ENCODE measurements around the gene C13orf46.

Gene C13orf46

DNA sequence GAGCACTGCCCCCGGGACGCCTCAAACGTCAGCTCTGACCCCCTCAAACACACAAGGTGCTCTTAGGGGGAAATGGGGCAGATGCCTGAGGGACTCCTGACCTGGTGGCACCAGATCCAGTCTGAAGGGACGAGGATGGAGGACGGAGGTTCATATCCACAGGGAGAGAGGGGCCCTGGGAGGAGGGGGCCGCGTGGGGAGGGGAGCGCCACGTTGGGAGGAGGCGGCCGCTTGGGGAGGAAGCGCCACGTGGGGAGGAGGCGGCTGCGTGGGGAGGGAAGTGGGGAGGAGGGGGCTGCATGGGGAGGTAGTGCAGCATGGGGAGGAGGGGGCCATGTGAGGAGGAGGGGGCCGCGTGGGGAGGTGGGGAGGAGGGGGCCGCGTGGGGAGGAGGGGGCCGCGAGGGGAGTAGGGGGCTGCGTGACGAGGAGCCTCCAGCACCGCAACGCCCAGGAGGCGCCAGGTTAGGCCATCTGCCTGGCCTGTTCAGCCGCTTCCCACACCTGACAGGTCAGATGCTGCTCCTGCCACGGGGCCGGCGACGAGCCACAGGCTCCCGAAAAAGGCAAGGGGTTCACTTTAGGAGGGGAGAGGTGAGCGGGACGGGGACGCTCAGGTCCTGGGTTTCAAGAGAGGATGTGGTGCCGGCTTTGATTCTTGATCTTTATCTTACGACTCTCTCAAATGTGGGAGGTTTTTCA, 36.7 kb upstream of the C13orf46 start:
- DNase-seq (ENCODE audit: low spot score) = no peak
- no peak for FAIRE-seq

- FAIRE-seq (no peak), DNase-seq (ENCODE audit: low spot score) (no peak)
Observed at GRCh38 chr13:114009590-114010400, 35.9 kb upstream of the C13orf46 start.

GRCh38 chr13:114008964-114009589, 35.2 kb upstream of the C13orf46 start:
- DNase-seq (ENCODE audit: low spot score) = no peak
- no peak for FAIRE-seq

GRCh38 chr13:114007566-114007965, 33.7 kb upstream of the C13orf46 start:
- no peak for DNase-seq (ENCODE audit: low spot score)
- FAIRE-seq = no peak

- FAIRE-seq (no peak), DNase-seq (ENCODE audit: low spot score) (no peak)
Observed at GRCh38 chr13:114005206-114005724, 31.4 kb upstream of the C13orf46 start.

GRCh38 chr13:114004420-114005205, 30.7 kb upstream of the C13orf46 start:
- FAIRE-seq = no peak
- DNase-seq (ENCODE audit: low spot score) = no peak

GRCh38 chr13:114002771-114003321, 29.0 kb upstream of the C13orf46 start:
- no peak for FAIRE-seq
- no peak for DNase-seq (ENCODE audit: low spot score)

DNA sequence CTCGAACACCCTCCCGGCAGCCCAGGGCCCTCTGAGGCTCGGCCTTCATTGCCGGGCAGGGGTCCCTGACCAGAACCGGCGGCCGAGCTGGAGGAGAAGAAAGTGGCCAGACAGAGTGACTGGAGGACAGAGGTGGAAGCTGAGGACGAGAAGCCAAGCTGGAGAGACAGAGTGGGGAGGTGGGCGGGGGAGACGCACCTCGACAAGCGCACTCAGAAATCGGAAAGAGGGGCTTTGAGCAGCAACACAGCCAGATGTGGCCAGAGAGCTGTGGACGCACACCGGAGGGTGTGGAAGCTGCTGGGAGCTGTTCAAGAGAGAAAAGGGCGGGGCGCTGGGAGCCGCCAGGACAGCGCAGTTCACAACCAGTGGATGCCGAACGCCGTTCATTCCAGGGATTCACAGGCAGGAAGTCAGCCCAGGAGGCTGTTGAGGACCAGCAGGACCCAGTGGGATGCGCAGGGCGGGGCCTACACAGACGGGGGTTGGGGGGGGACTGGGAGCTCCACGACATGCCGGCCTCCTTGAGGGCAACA, 28.2 kb upstream of the C13orf46 start:
- FAIRE-seq (no peak), DNase-seq (ENCODE audit: low spot score) (no peak)

DNA sequence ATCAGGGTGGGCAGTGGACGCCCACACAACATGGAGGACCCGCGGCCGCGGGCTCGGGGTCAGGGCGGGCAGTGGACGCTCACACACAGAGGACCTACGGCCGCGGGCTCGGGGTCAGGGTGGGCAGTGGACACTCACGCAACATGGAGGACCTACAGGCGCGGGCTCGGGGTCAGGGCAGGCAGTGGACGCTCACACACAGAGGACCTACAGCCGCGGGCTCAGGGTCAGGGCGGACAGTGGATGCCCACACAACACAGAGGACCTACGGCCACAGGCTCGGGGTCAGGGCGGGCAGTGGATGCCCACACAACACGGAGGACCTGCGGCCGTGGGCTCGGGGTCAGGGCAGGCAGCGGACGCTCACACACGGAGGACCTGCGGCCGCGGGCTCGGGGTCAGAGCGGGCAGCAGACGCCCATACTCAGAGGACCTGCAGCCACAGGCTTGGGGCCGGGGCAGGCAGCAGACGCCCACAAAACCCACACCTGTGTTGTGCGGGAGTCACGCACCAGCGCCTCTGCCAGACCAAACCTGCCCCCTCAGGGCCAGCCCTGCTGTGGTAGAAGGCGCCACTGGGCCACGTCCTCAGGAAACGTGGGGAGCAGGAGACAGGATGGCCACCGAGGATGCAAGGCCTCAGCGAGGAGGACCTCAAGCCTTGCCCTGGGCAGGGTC, 27.6 kb upstream of the C13orf46 start:
- FAIRE-seq (no peak), DNase-seq (ENCODE audit: low spot score) (no peak)

- FAIRE-seq (no peak), DNase-seq (ENCODE audit: low spot score) (no peak)
Observed at GRCh38 chr13:114000151-114001040, 26.5 kb upstream of the C13orf46 start.

GRCh38 chr13:113999618-113999910, 25.7 kb upstream of the C13orf46 start:
- no peak for FAIRE-seq
- no peak for DNase-seq (ENCODE audit: low spot score)

- no peak for DNase-seq (ENCODE audit: low spot score)
- FAIRE-seq = peak; percentile 50
Observed at GRCh38 chr13:113998781-113999617, 25.1 kb upstream of the C13orf46 start.

- no peak for DNase-seq (ENCODE audit: low spot score)
- FAIRE-seq = no peak
Observed at GRCh38 chr13:113997845-113998751, 24.2 kb upstream of the C13orf46 start.

GRCh38 chr13:113996912-113997745, 23.3 kb upstream of the C13orf46 start:
- no peak for DNase-seq (ENCODE audit: low spot score)
- FAIRE-seq = no peak

DNA sequence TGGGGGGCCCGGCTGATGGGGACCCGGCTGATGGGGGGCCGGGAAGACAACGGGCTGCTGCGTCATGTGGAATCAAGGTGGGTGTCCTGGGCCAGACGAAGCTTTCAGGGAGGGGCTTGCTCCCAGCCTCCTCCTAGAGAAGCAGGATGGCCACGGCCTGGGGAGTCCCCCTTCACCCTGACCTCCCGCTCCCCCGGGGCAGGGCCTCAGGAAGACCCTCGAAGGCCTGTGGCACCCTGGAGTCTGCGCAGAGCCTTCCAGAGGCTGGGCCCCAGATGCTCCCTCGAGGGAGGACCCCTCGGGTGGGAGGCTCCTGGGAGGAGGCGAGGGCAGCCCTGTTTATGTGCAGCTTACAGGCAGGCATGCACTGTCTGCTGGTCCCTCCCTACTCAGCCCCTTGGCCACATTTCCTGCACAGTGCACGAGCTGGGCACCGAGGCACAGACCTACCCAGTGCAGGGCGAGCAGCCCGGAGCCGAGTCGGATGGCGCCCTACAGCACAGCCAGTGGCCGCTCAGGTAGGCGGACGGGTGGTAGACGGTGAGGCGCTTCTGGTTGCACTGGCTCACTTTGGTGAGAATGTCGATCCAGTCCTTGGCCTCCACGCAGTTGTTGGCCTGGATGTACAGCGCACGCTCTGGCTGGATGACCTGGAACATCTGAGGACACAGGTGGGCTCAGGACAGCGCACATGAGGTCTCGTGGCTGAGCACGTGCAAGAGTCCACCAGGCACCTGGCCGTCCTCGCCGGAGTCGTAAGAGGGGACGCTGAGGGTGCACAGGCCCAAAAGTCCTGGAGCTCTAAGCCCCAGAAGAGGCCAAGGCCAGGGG, 22.4 kb upstream of the C13orf46 start:
- DNase-seq (ENCODE audit: low spot score) (no peak), FAIRE-seq (no peak)
